Thymus (tissue), 11 donors: ENCODE data around the gene COL4A2. TPM values are rescaled to one million over a fixed set of nuclear protein-coding genes. Genes with fewer than 3 reads are reported as not detected.

Source experiments
- DNase-seq, 9 donors: peaks; one replicate each; pipeline ENCODE4 v3.0.0-alpha.2; 2013; ENCODE audit warnings: low spot score in 9 of 9, low read depth in 6 of 9, missing footprints in 1 of 9
- H3K27ac ChIP-seq, 2 donors: one replicate each; pipeline ENCODE4 v1.5.1; 2013; ENCODE audit warnings: control low read depth in 1 of 2, low read depth in 1 of 2, low read length in 1 of 2, mild to moderate bottlenecking in 1 of 2, moderate library complexity in 1 of 2
- H3K27me3 ChIP-seq, 2 donors: one replicate each; pipeline ENCODE4 v1.5.1; 2013; ENCODE audit warnings: low read length in 1 of 2; ENCODE audit not compliant: control insufficient read depth in 2 of 2, insufficient read depth in 1 of 2
- H3K36me3 ChIP-seq, 2 donors: one replicate each; pipeline ENCODE4 v1.5.1; 2013; ENCODE audit warnings: low read length in 1 of 2, mild to moderate bottlenecking in 1 of 2, moderate library complexity in 1 of 2; ENCODE audit not compliant: control insufficient read depth in 2 of 2, insufficient read depth in 2 of 2
- H3K4me1 ChIP-seq, 2 donors: one replicate each; pipeline ENCODE4 v1.5.1; 2013; ENCODE audit warnings: low read length in 2 of 2; ENCODE audit not compliant: control insufficient read depth in 2 of 2, insufficient read depth in 2 of 2
- H3K4me3 ChIP-seq, 2 donors: one replicate each; pipeline ENCODE4 v1.5.1; 2013; ENCODE audit warnings: low read length in 2 of 2, control low read depth in 1 of 2, mild to moderate bottlenecking in 1 of 2
- H3K9me3 ChIP-seq, 2 donors: one replicate each; pipeline ENCODE4 v1.5.1; 2013; ENCODE audit warnings: low read length in 1 of 2, mild to moderate bottlenecking in 1 of 2; ENCODE audit not compliant: control insufficient read depth in 2 of 2, insufficient read depth in 1 of 2
- WGBS: extraction: QIAGEN DNeasy Blood & Tissue Kit; methylation state at CpG from one replicate; pipeline ENCODE4 v1.1.7; 2013; 5-methylcytosine and 5-hydroxymethylcytosine counted together
- polyA plus RNA-seq: library from polyadenylated mRNA; stranded (reverse); fragments of 200-250 nt; gene quantifications from one replicate; pipeline ENCODE4 v1.2.3, GENCODE V29; 2013
- total RNA-seq: library from RNA; stranded (reverse); fragments of 120-200 nt; gene quantifications from one replicate; pipeline ENCODE4 v1.2.4, GENCODE V29; 2013
- donor health status: healthy.

Gene COL4A2
- total and polyA plus RNA-seq, 2 donors, result 47.2 to 63.1 TPM

DNA sequence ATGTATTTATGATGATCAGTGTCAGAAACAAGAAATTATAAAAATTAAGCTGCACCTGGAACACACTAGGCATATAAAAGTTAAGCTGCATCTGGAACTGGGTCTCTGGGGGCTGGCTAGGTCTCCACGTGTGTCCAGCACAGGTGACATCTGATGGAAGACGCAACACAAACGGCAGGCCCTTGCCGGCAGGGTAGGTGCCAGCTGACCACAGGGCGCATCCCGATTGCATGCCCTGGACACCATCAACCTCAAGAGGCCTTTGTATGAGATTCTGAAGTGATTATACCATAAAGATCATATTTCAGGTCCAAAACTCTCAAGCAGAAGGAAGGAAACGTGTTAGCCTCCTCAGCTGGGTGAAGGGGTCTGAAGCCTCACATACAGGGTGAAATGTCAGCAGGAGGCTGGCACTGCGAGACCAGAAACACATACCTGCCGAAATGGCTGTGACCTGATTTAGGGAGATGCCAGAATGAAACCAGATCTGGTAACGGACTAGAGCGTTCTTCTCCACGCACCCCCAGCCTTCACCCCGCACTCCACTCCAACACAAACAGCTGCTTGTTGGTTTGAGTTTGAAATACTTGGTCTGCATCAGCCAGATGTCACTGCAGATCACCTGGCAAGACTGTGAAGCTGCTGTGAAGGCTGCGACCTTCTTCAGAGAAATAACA, 37.4 kb upstream of the COL4A2 start:
- Histone ChIP-seq H3K36me3 (no peaks in the 10 kb centered on the region), H3K27me3 (peaks cover 0 to 17% of the 10 kb centered on the region in 2 donors), H3K4me3 (no peak overlapping the region), H3K9me3 (no peaks in the 10 kb centered on the region), H3K4me1 (no peaks in the 10 kb centered on the region), H3K27ac (no peak overlapping the region)
- DNase-seq, result no peak
- WGBS, result 87% methylated on average over 14 of the region's 14 CpGs

DNA sequence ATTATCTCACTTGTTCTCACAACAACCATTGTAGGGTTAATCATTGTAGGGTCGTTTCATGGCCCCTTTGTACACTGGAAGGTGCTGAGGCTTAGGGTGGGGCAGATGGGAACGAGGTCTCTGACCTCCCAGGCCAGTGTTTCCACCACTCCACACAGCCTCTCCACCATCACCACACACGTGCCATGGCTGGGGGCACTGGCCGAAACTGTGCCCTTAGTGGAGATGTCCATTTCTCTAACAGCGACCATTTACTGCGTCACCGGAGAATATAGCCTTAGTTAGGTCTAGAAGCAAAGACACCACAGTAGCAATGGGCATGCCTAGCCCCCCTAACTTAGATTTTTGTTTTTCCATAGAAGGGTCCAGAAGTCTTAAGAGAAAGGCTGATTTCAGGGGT, 36.6 kb upstream of the COL4A2 start:
- Histone ChIP-seq H3K27me3 (peaks cover 0 to 14% of the 10 kb centered on the region in 2 donors), H3K4me1 (no peaks in the 10 kb centered on the region), H3K9me3 (no peaks in the 10 kb centered on the region), H3K4me3 (no peak overlapping the region), H3K27ac (no peak overlapping the region), H3K36me3 (no peaks in the 10 kb centered on the region)
- 81% methylated on average over 7 of the region's 7 CpGs for WGBS
- DNase-seq, result no peak

DNA sequence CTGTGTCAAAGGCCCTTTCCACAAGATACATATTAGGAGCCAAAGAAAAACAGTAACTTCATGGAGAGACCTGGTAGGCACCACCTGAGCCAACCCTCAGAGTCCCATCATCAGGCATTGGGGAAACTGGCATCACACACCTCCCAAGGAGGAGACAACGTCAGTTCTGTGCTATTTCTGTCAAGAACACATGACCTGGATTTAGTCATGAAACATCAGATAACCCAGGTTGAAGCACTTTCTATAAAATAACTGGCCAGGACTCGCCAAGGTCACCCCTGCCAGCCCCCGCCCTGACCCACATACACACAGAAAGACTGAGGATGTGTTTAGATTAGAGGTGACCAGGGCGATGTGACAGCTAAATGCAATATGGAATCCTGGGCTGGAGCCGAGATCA, 35.8 kb upstream of the COL4A2 start:
- Histone ChIP-seq H3K27me3 (peaks cover 0 to 8% of the 10 kb centered on the region in 2 donors), H3K36me3 (no peaks in the 10 kb centered on the region), H3K4me3 (no peak overlapping the region), H3K4me1 (no peaks in the 10 kb centered on the region), H3K27ac (no peak overlapping the region), H3K9me3 (no peaks in the 10 kb centered on the region)
- DNase-seq, result no peak
- 89% methylated on average over 5 of the region's 5 CpGs for WGBS

DNA sequence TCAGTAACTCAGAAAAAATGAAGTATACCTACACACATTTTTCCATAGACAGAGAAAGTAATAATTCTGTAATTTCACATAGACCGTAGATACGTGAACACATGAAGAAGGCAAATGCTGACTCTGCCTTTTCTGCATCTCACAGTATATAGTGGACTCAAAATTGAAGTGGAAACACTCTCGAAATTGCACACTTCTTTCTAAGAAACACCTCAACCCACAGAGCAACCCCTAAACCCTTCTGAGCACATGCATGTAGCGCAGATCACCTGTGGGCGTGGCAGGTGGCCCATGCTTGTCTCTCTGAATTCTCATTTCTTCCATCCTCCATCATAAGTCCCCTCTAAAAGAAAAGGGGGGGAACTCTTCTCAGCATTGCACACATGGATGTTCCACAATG, 34.9 kb upstream of the COL4A2 start:
- no peak overlapping the region for H3K27ac ChIP-seq
- 83% methylated on average over 5 of the region's 5 CpGs for whole genome bisulfite sequencing
- DNase-seq, result no peak
- H3K9me3 ChIP-seq, result no peaks in the 10 kb centered on the region
- no peaks in the 10 kb centered on the region for H3K36me3 ChIP-seq
- H3K4me3 ChIP-seq, result no peak overlapping the region
- H3K27me3 ChIP-seq, result peaks cover 0 to 3% of the 10 kb centered on the region in 2 donors
- no peaks in the 10 kb centered on the region for H3K4me1 ChIP-seq

DNA sequence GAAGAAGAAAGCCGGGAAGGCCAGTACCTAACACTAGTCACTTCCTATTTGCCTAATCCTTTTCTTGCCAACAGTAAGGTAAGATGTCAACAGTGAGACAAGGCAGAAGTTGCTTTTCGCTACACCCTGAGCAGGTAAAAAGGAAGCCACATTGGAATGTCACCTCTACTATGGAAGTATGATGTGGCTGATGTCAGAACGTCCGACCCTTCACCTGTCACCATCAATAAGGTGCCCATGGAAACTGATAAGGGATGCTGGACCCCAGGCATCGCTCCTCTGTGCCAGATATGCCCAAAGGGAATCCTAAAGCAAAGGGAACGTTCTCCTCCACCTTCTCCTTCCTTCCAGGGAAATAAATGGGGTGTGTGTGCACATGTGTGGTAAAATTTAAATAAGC, 34.4 kb upstream of the COL4A2 start:
- H3K9me3 ChIP-seq, result no peaks in the 10 kb centered on the region
- H3K27me3 ChIP-seq, result peaks cover 0 to 3% of the 10 kb centered on the region in 2 donors
- H3K4me3 ChIP-seq, result no peak overlapping the region
- whole genome bisulfite sequencing, result 88% methylated on average over 6 of the region's 6 CpGs
- no peaks in the 10 kb centered on the region for H3K4me1 ChIP-seq
- no peaks in the 10 kb centered on the region for H3K36me3 ChIP-seq
- no peak for DNase-seq
- H3K27ac ChIP-seq, result no peak overlapping the region

DNA sequence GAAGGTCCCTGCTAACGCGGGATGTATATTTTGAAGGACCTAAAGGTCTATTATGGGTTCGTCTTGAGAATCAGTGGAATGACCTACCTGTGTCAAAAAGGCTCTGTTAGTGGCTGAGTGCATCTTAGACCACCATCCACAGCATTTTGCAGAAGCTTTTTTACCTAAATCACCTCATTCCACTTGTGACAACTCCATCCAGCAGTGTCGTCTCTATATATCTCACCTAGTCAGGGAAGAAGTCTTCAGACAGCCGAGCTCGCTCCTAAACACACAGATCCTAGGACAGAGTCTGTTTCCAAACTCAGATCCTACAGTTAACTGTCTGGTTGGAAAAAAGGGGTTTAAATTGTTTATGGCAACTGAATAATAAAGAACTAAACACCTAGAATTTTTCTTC, 33.8 kb upstream of the COL4A2 start:
- H3K27ac ChIP-seq, result no peak overlapping the region
- no peaks in the 10 kb centered on the region for H3K4me1 ChIP-seq
- no peaks in the 10 kb centered on the region for H3K27me3 ChIP-seq
- no peaks in the 10 kb centered on the region for H3K9me3 ChIP-seq
- DNase-seq, result no peak
- 95% methylated on average over 6 of the region's 6 CpGs for WGBS
- H3K4me3 ChIP-seq, result no peak overlapping the region
- H3K36me3 ChIP-seq, result no peaks in the 10 kb centered on the region

DNA sequence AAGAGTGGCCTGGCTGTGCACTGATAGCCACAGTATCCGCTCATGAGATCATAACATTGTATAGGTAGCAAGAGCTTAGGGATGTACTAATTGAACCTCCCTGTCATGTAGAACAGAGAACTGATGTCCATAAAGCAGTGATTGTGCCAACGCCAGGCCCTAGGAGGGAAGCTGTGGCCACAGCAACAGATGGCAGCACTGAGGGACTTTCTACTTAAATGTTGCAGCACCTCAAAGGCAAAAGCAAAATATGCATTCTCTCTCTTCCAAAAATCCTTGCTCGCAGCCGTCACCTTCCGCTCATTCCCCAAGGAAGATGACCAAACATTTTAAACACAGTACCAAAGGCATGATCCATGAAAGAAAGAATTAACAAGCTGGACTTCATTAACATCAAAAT, 32.4 kb upstream of the COL4A2 start:
- no peaks in the 10 kb centered on the region for H3K4me1 ChIP-seq
- DNase-seq, result no peak
- H3K4me3 ChIP-seq, result no peak overlapping the region
- H3K9me3 ChIP-seq, result no peaks in the 10 kb centered on the region
- 84% methylated on average over 5 of the region's 5 CpGs for WGBS
- no peaks in the 10 kb centered on the region for H3K27me3 ChIP-seq
- no peaks in the 10 kb centered on the region for H3K36me3 ChIP-seq
- H3K27ac ChIP-seq, result no peak overlapping the region

DNA sequence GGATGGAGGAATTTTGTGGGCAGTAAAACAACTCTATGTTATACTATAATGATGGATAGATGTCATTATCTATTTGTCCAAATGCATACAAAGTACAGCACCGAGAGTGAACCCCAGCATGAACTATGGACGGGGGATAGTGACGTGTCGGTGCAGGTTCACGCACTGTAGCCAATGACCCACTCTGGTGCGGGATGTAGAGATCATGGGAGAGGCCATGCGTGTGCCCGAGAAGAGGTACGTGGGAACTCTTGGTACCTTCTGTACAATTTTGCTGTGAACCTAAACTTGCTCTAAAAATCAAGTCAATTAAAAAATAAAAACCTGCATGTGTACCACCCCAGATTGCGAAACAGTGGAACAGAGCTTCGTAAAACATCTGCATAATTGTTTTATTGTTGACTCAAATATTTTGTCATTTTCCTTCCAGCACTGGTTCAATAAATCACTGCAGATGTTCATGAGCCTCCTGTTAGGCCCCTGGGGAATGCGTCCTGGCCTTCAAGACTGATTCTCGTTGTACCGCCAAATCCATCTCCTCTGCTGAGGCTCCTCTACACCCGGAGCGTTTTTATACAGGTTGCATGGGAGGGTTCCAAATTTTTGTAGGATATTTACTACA, 31.0 kb upstream of the COL4A2 start:
- H3K27me3 ChIP-seq, result no peaks in the 10 kb centered on the region
- no peak overlapping the region for H3K27ac ChIP-seq
- no peaks in the 10 kb centered on the region for H3K36me3 ChIP-seq
- no peak overlapping the region for H3K4me3 ChIP-seq
- no peak for DNase-seq
- no peaks in the 10 kb centered on the region for H3K4me1 ChIP-seq
- 89% methylated on average over 16 of the region's 16 CpGs for WGBS
- no peaks in the 10 kb centered on the region for H3K9me3 ChIP-seq

DNA sequence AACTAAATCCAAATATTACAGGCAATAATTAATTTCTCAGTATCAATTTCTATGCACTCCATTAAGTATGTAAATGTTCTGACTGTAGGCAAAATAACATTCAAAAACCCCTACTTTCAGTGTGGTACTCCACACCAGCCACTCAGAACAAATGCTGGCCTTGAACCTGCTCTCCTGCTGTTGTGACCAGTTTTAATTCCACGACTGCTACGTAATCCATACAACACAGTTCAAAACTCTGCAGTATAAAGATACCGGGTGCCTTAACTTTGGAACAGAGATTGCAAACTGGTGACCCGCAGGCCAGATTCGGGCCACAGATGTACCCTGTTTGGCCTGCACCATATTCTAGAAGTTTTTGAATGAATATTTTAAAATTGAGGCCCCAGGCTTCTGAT, 30.5 kb upstream of the COL4A2 start:
- DNase-seq, result no peak
- Histone ChIP-seq H3K9me3 (no peaks in the 10 kb centered on the region), H3K36me3 (no peaks in the 10 kb centered on the region), H3K4me3 (no peak overlapping the region), H3K27me3 (no peaks in the 10 kb centered on the region), H3K27ac (no peak overlapping the region), H3K4me1 (no peaks in the 10 kb centered on the region)
- 94% methylated on average over 5 of the region's 5 CpGs for WGBS
